Adipocyte (in vitro differentiated cells): ENCODE measurements around the gene ACADM.
"Not testable (repeated sequence)": the region's sequence is repeated elsewhere in the genome, so short reads cannot be mapped to it uniquely, and the experiment has no call there.

Experiments used
- DNase-seq: peaks from one replicate; pipeline ENCODE4 v3.0.0-alpha.2; 2015; ENCODE audit warnings: low read depth
- H3K27me3 ChIP-seq: replicated peaks from 2 replicates; pipeline ENCODE4 v1.7.0; 2013; ENCODE audit warnings: mild to moderate bottlenecking, low read length, moderate library complexity; ENCODE audit not compliant: control insufficient read depth, insufficient read depth
- H3K36me3 ChIP-seq: 2 replicates; pipeline ENCODE4 v1.7.0; 2013; ENCODE audit warnings: low read length, mild to moderate bottlenecking, moderate library complexity; ENCODE audit not compliant: control insufficient read depth, insufficient read depth, severe bottlenecking
- H3K4me1 ChIP-seq: 2 replicates; pipeline ENCODE4 v1.7.0; 2013; ENCODE audit warnings: mild to moderate bottlenecking, low read length, moderate library complexity; ENCODE audit not compliant: control insufficient read depth, insufficient read depth
- H3K4me3 ChIP-seq: 2 replicates; pipeline ENCODE4 v1.7.0; 2013; ENCODE audit warnings: mild to moderate bottlenecking, low read length, moderate library complexity
- H3K9ac ChIP-seq: 2 replicates; pipeline ENCODE4 v1.7.0; 2013; ENCODE audit warnings: mild to moderate bottlenecking, low read length, moderate library complexity
- H3K9me3 ChIP-seq: 2 replicates; pipeline ENCODE4 v1.7.0; 2013; ENCODE audit warnings: mild to moderate bottlenecking, low read length, moderate library complexity; ENCODE audit not compliant: control insufficient read depth

Gene ACADM

DNA sequence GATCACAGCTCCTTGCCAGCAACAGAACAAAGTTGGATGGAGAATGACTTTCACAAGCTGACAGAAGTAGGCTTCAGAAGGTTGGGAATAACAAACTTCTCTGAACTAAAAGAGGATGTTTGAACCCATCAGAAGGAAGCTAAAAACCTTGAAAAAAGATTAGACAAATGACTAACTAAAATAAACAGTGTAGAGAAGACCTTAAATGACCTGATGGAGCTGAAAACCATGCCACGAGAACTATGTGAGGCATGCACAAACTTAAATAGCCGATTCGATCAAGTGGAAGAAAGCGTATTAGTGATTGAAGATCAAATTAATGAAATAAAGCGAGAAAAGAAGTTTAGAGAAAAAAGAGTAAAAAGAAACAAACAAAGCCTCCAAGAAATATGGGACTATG, 54.2 kb downstream of the ACADM start:
- not testable (repeated sequence) for H3K4me3 ChIP-seq, H3K4me1 ChIP-seq, H3K27me3 ChIP-seq, DNase-seq, H3K9ac ChIP-seq, H3K9me3 ChIP-seq, H3K36me3 ChIP-seq

- not testable (repeated sequence) for H3K4me3 ChIP-seq, H3K4me1 ChIP-seq, DNase-seq, H3K9ac ChIP-seq, H3K9me3 ChIP-seq, H3K27me3 ChIP-seq, H3K36me3 ChIP-seq
Observed at GRCh38 chr1:75780183-75780582, 55.7 kb downstream of the ACADM start.

GRCh38 chr1:75783920-75784319, 59.4 kb downstream of the ACADM start:
- not testable (repeated sequence) for H3K4me3 ChIP-seq, H3K27me3 ChIP-seq, DNase-seq, H3K9me3 ChIP-seq, H3K9ac ChIP-seq
- Histone ChIP-seq H3K4me1 (peaks cover 14% of the 10 kb centered on the region), H3K36me3 (peaks cover 11% of the 10 kb centered on the region)

- DNase-seq: no peak
- Histone ChIP-seq H3K4me1 (peaks cover 30% of the 10 kb centered on the region), H3K4me3 (peak overlapping the region; percentile 99), H3K27me3 (no peaks in the 10 kb centered on the region), H3K9ac (peak overlapping the region; percentile 99), H3K9me3 (no peaks in the 10 kb centered on the region), H3K36me3 (peaks cover 26% of the 10 kb centered on the region)
Observed at GRCh38 chr1:75785320-75785982, 60.9 kb downstream of the ACADM start.

GRCh38 chr1:75785983-75786853, 61.7 kb downstream of the ACADM start, which contains the start of gene RABGGTB:
Gene RABGGTB (plus strand): TSS chr1:75786256. CDS start chr1:75786272, 16 bp downstream.
- Histone ChIP-seq H3K4me3 (peak within 1 kb of the TSS; percentile 99), H3K27me3 (no peaks in the 10 kb centered on the region), H3K9me3 (no peaks in the 10 kb centered on the region), H3K36me3 (peaks cover 34% of the 10 kb centered on the region), H3K4me1 (peaks cover 37% of the 10 kb centered on the region), H3K9ac (peak within 1 kb of the TSS; percentile 99)
- DNase-seq: peak; percentile 98

GRCh38 chr1:75786901-75787493, 62.5 kb downstream of the ACADM start:
- H3K9me3 ChIP-seq: no peaks in the 10 kb centered on the region
- H3K4me1 ChIP-seq: peaks cover 42% of the 10 kb centered on the region
- peak; percentile 30 for DNase-seq
- H3K9ac ChIP-seq: peak overlapping the region; percentile 99
- no peaks in the 10 kb centered on the region for H3K27me3 ChIP-seq
- H3K4me3 ChIP-seq: peak overlapping the region; percentile 99
- peaks cover 42% of the 10 kb centered on the region for H3K36me3 ChIP-seq

- Histone ChIP-seq H3K27me3 (no peaks in the 10 kb centered on the region), H3K4me1 (peaks cover 42% of the 10 kb centered on the region), H3K9me3 (no peaks in the 10 kb centered on the region), H3K36me3 (peaks cover 47% of the 10 kb centered on the region), H3K4me3 (peak overlapping the region; percentile 99), H3K9ac (peak overlapping the region; percentile 99)
- no peak for DNase-seq
Observed at GRCh38 chr1:75787524-75787923, 63.0 kb downstream of the ACADM start.

DNA sequence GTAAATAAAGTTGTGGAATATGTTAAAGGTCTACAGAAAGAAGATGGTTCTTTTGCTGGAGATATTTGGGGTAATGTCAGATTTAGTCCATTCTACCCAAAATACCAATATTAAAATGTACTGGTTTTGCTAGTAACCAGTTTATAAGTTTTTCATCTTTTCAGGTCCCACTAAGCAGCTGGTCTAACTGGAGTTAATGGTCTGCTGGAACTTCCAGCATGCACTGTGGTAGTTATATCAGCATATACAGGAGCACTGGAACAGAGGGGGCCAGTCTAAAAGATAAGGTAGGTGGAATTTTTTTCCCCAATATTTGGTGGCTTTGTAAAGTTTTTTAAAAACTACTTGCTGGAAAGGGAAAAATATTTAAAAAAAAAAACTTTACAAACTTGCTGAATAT, 65.5 kb downstream of the ACADM start:
- no peaks in the 10 kb centered on the region for H3K27me3 ChIP-seq
- peaks cover 42% of the 10 kb centered on the region for H3K4me1 ChIP-seq
- H3K9me3 ChIP-seq: no peaks in the 10 kb centered on the region
- H3K36me3 ChIP-seq: peaks cover 71% of the 10 kb centered on the region
- H3K4me3 ChIP-seq: peak overlapping the region; percentile 99
- H3K9ac ChIP-seq: peak overlapping the region; percentile 99
- no peak for DNase-seq

GRCh38 chr1:75791022-75791421, 66.5 kb downstream of the ACADM start:
- Histone ChIP-seq H3K4me3 (peak overlapping the region; percentile 99), H3K27me3 (no peaks in the 10 kb centered on the region), H3K36me3 (peaks cover 82% of the 10 kb centered on the region), H3K9ac (peak overlapping the region; percentile 99), H3K9me3 (no peaks in the 10 kb centered on the region), H3K4me1 (peaks cover 42% of the 10 kb centered on the region)
- peak; percentile 51 for DNase-seq

DNA sequence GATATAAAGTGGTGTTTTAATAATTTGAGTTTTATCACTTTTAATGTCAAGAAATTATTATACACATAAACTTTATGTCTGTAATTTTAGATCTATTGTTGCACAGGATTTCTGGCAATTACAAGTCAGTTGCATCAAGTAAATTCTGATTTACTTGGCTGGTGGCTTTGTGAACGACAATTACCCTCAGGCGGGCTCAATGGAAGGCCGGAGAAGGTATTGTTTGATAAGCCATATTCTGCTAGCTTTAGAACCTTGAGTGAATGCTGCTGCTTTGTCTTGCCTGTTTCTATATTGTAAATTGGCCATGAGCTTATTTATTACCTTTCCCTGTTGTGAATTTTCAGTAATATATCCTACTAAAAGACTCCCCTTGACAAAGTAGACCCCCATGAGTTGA, 67.6 kb downstream of the ACADM start:
- H3K27me3 ChIP-seq: no peaks in the 10 kb centered on the region
- no peak overlapping the region for H3K4me3 ChIP-seq
- H3K9me3 ChIP-seq: no peaks in the 10 kb centered on the region
- peaks cover 42% of the 10 kb centered on the region for H3K4me1 ChIP-seq
- H3K9ac ChIP-seq: no peak overlapping the region
- peaks cover 91% of the 10 kb centered on the region for H3K36me3 ChIP-seq
- DNase-seq: no peak

DNA sequence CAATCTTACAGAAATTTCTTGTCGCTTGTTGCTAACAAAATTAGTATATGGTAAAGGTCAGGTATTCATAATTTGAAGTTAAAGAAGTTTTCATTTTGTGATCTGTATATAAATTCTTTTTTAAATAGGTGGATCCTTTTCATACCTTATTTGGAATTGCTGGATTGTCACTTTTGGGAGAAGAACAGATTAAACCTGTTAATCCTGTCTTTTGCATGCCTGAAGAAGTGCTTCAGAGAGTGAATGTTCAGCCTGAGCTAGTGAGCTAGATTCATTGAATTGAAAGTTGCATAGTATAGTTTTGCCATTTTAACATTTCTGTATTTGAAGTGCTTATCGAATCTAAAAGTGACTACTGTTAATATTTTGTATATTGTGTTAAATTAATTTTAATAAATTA, 69.9 kb downstream of the ACADM start:
- no peak overlapping the region for H3K9ac ChIP-seq
- H3K4me3 ChIP-seq: no peak overlapping the region
- peaks cover 26% of the 10 kb centered on the region for H3K4me1 ChIP-seq
- DNase-seq: no peak
- peaks cover 75% of the 10 kb centered on the region for H3K36me3 ChIP-seq
- no peaks in the 10 kb centered on the region for H3K27me3 ChIP-seq
- H3K9me3 ChIP-seq: no peaks in the 10 kb centered on the region
